ENCODE data around the gene MAP3K10.

MAP3K10 gene

GRCh38 chr19:40264314-40265054, 73.3 kb downstream of the MAP3K10 start:
- DNase-seq, result peak in 3 of 10 donors; percentile 55 to 59 (median 57)
- intact Hi-C loops (cut with DNase I), result no loop called here
